ENCODE results near the gene RASGRP3.

- TF ChIP-seq EP300 (IDR thresholded peaks at IDR 0.05; ENCODE audit: borderline replicate concordance) (no peak), NFIC (IDR thresholded peaks at IDR 0.05) (no peak)
These were observed 20.3 kb downstream of the RASGRP3 start for GRCh38 chr2:33496726-33497125.

Measured in Ishikawa (cell line).